Left lung (tissue), 10 donors: Measurements from ENCODE around the gene BMERB1. TPM values are rescaled to one million over a fixed set of nuclear protein-coding genes. Genes with fewer than 3 reads are reported as not detected.
A peak's percentile ranks its signal among the peaks of the same experiment; 100 is the strongest.
"Not testable (repeated sequence)": the region's sequence is repeated elsewhere in the genome, so short reads cannot be mapped to it uniquely, and the experiment has no call there.

Source experiments
- ATAC-seq: fragments of 200-7000 bp; cut with Tn5 transposase; one replicate; pipeline ENCODE4 v1.9.1; 2020; ENCODE audit warnings: moderate library complexity
- DNase-seq, 4 donors: peaks; one replicate each; pipeline ENCODE4 v3.0.0-alpha.2; 2013 to 2020
- H3K27ac ChIP-seq, 2 donors: fragments of 200-600 bp; sonication (generic) in 1 of 2; one replicate each; pipeline versions ENCODE4 v1.5.0 to v1.8.0; 2020 to 2021
- H3K27me3 ChIP-seq, 2 donors: fragments of 200-600 bp; sonication (generic) in 1 of 2; one replicate each; pipeline versions ENCODE4 v1.5.0 to v1.8.0; 2020 to 2021
- H3K36me3 ChIP-seq, 2 donors: fragments of 200-600 bp; sonication (generic) in 1 of 2; one replicate each; pipeline versions ENCODE4 v1.5.0 to v1.8.0; 2020 to 2021
- H3K4me1 ChIP-seq, 2 donors: fragments of 200-600 bp; one replicate each; pipeline ENCODE4 v1.8.0; 2021
- H3K4me3 ChIP-seq, 2 donors: fragments of 200-600 bp; sonication (generic) in 1 of 2; one replicate each; pipeline versions ENCODE4 v1.5.0 to v1.8.0; 2020 to 2021; ENCODE audit warnings: mild to moderate bottlenecking in 1 of 2
- H3K9me3 ChIP-seq, 2 donors: fragments of 200-600 bp; sonication (generic) in 1 of 2; one replicate each; pipeline versions ENCODE4 v1.5.0 to v1.8.0; 2020 to 2021
- intact Hi-C, 2 donors: fragments of 100-400 bp; cut with DNase I; formaldehyde crosslinking; loops; one replicate each; pipeline versions ENCODE4 v1.11.2 to v1.14.2; 2022
- polyA plus RNA-seq, 6 donors: library from polyadenylated mRNA; unstranded; fragments of 120-200 nt; gene quantifications; one replicate each; pipeline ENCODE4 v1.2.1, GENCODE V29; 2013; ENCODE audit not compliant: insufficient read length in 6 of 6
- total RNA-seq, 2 donors: library from RNA; stranded (reverse); fragmentation: NEBNext Ultra II Directional; extraction: Animal tissue kit (Norgen Biotek cat#: 25700); gene quantifications; one replicate each; pipeline ENCODE4 v1.2.1, GENCODE V29; 2021
- TF ChIP-seq, protein P1 (sequence below), 2 donors: fragments of 200-600 bp; sonication (generic) in 1 of 2; IDR thresholded peaks; one replicate each; pipeline versions ENCODE4 v1.5.0 to v1.8.0; 2021; ENCODE audit warnings: antibody characterized with exemption in 2 of 2
- donor health status: DM: no; HTN: yes; CAD: no.
- donor health status: DM: no; HTN: no; CAD: no.

The BMERB1 gene
- total and polyA plus RNA-seq, 8 donors = 12.0 to 45.8 (median 38.4) TPM

DNA sequence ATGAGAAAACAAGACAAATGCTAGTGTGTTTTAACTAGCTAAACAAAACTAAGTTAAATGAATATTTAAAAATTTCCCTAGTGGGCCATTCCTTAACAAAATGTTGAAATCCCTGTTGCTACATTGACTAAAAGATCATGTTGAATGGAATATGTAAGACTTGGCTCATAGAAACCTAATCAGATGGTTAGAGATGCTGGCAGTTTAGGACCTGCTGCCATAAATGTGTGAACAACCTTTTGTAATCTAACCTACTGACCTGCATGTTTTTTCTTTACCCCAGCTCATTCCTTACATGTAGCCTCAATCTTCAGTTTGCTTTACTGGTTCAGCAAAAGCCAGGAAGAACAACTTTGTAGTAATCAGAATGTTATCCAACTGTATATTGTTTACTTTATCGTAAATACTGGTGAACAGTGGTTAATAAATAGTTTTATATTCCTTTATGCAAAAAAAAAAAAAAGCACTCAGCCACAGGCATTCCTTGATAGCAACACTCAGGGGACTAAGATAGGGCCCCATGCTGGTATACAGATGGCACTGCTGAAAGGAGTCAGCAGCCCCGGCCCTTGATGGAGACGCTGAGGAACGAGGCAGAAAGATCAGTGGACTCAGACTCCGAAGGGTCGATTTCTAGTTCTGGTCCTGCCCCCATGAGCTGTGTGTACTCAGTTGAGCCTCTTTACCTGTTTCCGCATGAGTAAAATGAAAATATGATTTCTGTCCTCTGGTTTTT is 130.4 kb downstream of the BMERB1 start:
- H3K27ac ChIP-seq = no peak overlapping the region
- DNase-seq = no peak
- intact Hi-C loops = no loop called here
- no peak overlapping the region for H3K4me3 ChIP-seq
- no peaks in the 10 kb centered on the region for H3K27me3 ChIP-seq
- H3K9me3 ChIP-seq = no peaks in the 10 kb centered on the region
- no peak for ATAC-seq
- H3K36me3 ChIP-seq = no peaks in the 10 kb centered on the region
- TF ChIP-seq, protein P1, sequence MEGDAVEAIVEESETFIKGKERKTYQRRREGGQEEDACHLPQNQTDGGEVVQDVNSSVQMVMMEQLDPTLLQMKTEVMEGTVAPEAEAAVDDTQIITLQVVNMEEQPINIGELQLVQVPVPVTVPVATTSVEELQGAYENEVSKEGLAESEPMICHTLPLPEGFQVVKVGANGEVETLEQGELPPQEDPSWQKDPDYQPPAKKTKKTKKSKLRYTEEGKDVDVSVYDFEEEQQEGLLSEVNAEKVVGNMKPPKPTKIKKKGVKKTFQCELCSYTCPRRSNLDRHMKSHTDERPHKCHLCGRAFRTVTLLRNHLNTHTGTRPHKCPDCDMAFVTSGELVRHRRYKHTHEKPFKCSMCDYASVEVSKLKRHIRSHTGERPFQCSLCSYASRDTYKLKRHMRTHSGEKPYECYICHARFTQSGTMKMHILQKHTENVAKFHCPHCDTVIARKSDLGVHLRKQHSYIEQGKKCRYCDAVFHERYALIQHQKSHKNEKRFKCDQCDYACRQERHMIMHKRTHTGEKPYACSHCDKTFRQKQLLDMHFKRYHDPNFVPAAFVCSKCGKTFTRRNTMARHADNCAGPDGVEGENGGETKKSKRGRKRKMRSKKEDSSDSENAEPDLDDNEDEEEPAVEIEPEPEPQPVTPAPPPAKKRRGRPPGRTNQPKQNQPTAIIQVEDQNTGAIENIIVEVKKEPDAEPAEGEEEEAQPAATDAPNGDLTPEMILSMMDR (IDR thresholded peaks at IDR 0.05) = no peak
- no peaks in the 10 kb centered on the region for H3K4me1 ChIP-seq

DNA sequence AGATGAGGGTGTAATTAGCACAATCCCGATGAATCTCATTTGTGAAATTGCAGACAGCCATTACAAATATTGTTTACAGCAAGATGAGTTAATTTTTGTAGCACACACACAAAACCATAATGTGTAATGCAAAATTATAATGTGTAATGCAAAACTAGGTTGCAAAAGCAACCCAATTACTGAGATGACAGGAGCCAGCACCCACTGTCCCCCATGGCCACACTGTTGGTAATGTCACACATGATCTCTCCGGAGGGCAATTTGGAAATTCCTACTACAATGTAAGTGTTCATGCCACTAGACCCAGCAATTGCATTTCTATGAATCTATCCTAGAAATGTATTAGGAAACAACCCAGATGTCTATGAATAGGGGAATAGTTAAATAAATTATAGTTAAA is 131.7 kb downstream of the BMERB1 start:
- Histone ChIP-seq H3K27me3 (no peaks in the 10 kb centered on the region), H3K4me1 (peaks cover 0 to under 1% of the 10 kb centered on the region in 2 donors), H3K36me3 (no peaks in the 10 kb centered on the region), H3K4me3 (no peak overlapping the region), H3K9me3 (no peaks in the 10 kb centered on the region), H3K27ac (no peak overlapping the region)
- DNase-seq = no peak
- intact Hi-C loops = no loop called here
- TF ChIP-seq, protein P1 (IDR thresholded peaks at IDR 0.05) = no peak
- ATAC-seq = no peak

DNA sequence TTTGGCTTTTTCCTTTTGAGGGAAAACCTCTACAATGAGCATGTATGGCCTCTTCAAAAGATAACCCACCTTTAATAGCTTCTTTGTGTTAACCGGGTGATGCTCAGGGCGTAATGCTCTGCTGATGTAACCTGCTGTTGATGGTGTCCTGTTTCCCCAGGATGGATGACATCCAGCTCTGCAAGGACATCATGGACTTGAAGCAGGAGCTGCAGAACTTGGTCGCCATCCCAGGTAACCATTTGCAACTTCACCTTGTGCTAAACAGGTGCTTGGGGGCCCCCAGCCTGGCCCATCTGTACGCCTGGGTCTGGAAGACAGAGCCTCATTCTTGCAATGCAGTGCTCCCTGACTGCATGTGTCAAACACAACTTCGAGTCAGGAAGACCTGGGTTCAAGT is 133.4 kb downstream of the BMERB1 start:
- no peak for ATAC-seq

DNA sequence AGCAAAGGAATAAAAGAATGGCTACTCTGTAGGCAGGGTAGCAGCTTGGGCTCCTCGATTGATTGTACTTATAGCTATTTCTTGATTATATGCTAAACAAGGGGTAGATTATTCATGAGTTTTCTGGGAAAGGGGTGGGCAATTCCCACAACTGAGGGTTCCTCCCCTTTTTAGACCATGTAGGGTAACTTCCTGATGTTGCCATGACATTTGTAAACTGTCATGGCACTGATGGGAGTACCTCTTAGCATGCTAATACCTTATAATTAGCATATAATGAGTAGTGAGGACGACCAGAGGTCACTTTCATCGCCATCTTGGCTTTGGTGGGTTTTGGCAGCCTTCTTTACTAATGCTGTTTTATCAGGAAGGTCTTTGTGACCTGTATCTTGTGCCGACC is 136.3 kb downstream of the BMERB1 start:
- ATAC-seq, intact Hi-C loops: not testable (repeated sequence)

More for the DNA sequence above, 133.4 kb downstream of the BMERB1 start:
- no peaks in the 10 kb centered on the region for H3K36me3 ChIP-seq
- DNase-seq = no peak
- H3K4me3 ChIP-seq = no peak overlapping the region
- H3K4me1 ChIP-seq = peaks cover 0 to 18% of the 10 kb centered on the region in 2 donors
- no peaks in the 10 kb centered on the region for H3K27me3 ChIP-seq
- no peaks in the 10 kb centered on the region for H3K9me3 ChIP-seq
- intact Hi-C loops = no loop called here
- H3K27ac ChIP-seq = no peak overlapping the region
- TF ChIP-seq, protein P1 (IDR thresholded peaks at IDR 0.05) = no peak

DNA sequence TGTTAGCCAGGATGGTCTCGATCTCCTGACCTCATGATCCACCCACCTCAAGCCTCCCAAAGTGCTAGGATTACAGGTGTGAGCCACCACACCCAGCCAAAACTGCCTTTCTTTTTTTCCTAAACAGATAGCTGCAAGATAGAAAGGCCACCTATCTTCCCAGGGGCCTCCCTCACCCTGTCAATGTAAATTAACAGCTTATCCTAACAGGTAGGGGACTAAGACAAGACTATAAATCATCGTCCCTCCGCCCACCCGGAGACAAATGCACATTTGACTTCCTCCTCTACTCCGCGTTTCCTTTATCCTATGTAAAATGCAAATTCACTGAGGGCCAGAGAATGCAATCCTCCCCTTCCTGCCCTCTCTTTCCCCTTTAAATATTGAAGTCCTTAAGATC is 137.2 kb downstream of the BMERB1 start:
- no peaks in the 10 kb centered on the region for H3K27me3 ChIP-seq
- peak overlapping the region; percentile 0 to 43 for H3K27ac ChIP-seq
- no peak overlapping the region for H3K4me3 ChIP-seq
- ATAC-seq = no peak
- peaks cover 0 to 31% of the 10 kb centered on the region in 2 donors for H3K4me1 ChIP-seq
- no peaks in the 10 kb centered on the region for H3K36me3 ChIP-seq
- H3K9me3 ChIP-seq = no peaks in the 10 kb centered on the region
- DNase-seq = no peak
- TF ChIP-seq, protein P1 (IDR thresholded peaks at IDR 0.05) = no peak
- intact Hi-C loops = no loop called here

More for the DNA sequence above, 136.3 kb downstream of the BMERB1 start:
- not testable (repeated sequence) for H3K9me3 ChIP-seq, H3K4me3 ChIP-seq, DNase-seq, H3K27ac ChIP-seq, H3K36me3 ChIP-seq, H3K27me3 ChIP-seq
- H3K4me1 ChIP-seq = peaks cover 0 to 29% of the 10 kb centered on the region in 2 donors
